Aortic smooth muscle cell (primary cell): ENCODE measurements around the gene BBIP1. TPM values are rescaled to one million over a fixed set of nuclear protein-coding genes. Genes with fewer than 3 reads are reported as not detected.

Experiments used
- total RNA-seq: library from RNA; depleted of rRNA; stranded (reverse); fragments of >200 nt; gene quantifications from 2 replicates; pipeline ENCODE4 v1.2.3, GENCODE V29; 2014

Gene BBIP1, protein sequence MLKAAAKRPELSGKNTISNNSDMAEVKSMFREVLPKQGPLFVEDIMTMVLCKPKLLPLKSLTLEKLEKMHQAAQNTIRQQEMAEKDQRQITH
- total RNA-seq, result 31.7 and 43.1 TPM in 2 replicates

DNA sequence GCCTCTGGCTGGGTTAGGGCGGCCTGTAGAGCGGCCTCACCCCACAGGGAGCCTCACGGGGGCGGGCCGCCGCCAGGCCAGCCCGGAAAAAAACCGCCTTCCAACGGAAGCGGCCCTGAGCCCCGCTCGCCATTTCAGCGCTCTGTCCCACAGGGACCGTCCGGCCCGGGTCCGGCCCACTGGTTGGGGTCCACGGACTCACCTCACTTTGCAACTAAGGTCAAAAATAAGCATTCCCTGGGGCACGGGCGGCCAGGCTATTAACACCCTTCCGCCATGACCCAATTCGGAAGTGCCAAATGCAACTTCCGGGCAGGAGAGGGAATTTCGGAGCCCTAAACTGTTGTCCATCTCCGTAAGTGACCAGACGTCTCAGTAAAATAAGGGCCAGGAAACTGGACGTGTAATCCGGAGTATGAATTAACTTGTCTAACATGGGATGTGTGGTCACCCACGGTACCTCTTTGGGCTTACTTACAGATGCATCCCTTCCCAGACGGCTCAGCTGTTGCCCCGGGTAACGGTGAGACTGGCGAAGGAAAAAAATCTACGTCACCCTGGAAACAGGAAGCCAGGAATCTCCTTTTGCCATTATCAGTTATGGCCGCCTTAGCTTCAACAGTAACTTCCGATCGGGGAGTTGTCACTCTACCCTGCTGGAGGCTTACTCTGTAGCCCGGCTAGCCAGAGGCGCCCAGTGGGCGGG is at the start of gene BBIP1:
TSS of gene BBIP1 (minus strand) at position 538 of the 706 bp plus-strand sequence. CDS start 1,023 bp downstream, outside the sequence.

GRCh38 chr10:110919349-110919931 is 460 bp upstream of the BBIP1 start, which contains the start of gene SHOC2:
SHOC2 (plus strand) TSS chr10:110919604; CDS start chr10:110964359, 44,755 bp downstream.

GRCh38 chr10:110871298-110872084 is 47.5 kb downstream of the BBIP1 start, which contains the start of gene PDCD4:
PDCD4 (plus strand) TSS chr10:110871928; CDS start chr10:110876028, 4,100 bp downstream.

Other genes with a start within 250 kb of the BBIP1 start
- 43.9 and 70.8 TPM in 2 replicates for gene PDCD4, start 47.3 kb downstream of the BBIP1 start, total RNA-seq
- 48.6 and 49.0 TPM in 2 replicates for gene SHOC2, start 424 bp upstream of the BBIP1 start, total RNA-seq
- 0.81 and 4.2 TPM in 2 replicates for gene ADRA2A, start 157.8 kb upstream of the BBIP1 start, total RNA-seq